ENCODE measurements around the gene ERO1B. TPM values are rescaled to one million over a fixed set of nuclear protein-coding genes. Genes with fewer than 3 reads are reported as not detected.
"Not testable (repeated sequence)": the region's sequence is repeated elsewhere in the genome, so short reads cannot be mapped to it uniquely, and the experiment has no call there.

ERO1B gene, protein sequence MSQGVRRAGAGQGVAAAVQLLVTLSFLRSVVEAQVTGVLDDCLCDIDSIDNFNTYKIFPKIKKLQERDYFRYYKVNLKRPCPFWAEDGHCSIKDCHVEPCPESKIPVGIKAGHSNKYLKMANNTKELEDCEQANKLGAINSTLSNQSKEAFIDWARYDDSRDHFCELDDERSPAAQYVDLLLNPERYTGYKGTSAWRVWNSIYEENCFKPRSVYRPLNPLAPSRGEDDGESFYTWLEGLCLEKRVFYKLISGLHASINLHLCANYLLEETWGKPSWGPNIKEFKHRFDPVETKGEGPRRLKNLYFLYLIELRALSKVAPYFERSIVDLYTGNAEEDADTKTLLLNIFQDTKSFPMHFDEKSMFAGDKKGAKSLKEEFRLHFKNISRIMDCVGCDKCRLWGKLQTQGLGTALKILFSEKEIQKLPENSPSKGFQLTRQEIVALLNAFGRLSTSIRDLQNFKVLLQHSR
- total RNA-seq, result 10 to 100 TPM; 14.7 to 17.8 (median 16.5) TPM
- total RNA-seq (2013), result 14.9 TPM

- peak within 1 kb of the TSS; percentile 91 for H3K4me3 ChIP-seq (ENCODE audit: low read length)
- Mint-ChIP-seq H3K4me3 (peak within 1 kb of the TSS; percentile 57), H3K9me3 (no peaks in the 10 kb centered on the region), H3K27ac (peak within 1 kb of the TSS; percentile 74 to 92), H3K36me3 (no peaks in the 10 kb centered on the region), H3K4me1 (peaks cover 11 to 23% of the 10 kb centered on the region in 2 donors), H3K27me3 (ENCODE audit: low read depth in 2 of 2) (peaks cover 18 to 23% of the 10 kb centered on the region in 2 donors)
- ATAC-seq, result peak; percentile 91 to 99 (median 94)
- peak within 1 kb of the TSS; percentile 82 for H3K27ac ChIP-seq (ENCODE audit: low read length)
- H3K9me3 ChIP-seq (ENCODE audit: control insufficient read depth, insufficient read depth, low read length), result no peaks in the 10 kb centered on the region
- intact Hi-C loops (cut with micrococcal nuclease), result loop anchor here (1.0 to 10.0 kb wide), 6 partner anchors 113 to 777 kb away; partner anchors contain the start of genes B3GALNT2, EDARADD, GPR137B and LYST
- TF ChIP-seq CTCF (IDR thresholded peaks at IDR 0.05), result no peak
- peaks cover 12% of the 10 kb centered on the region for H3K4me1 ChIP-seq (ENCODE audit: control insufficient read depth, insufficient read depth, low read length)
- peak; percentile 99 for DNase-seq
- WGBS (ENCODE audit: insufficient coverage), result under 1% methylated on average over 81 of the region's 81 CpGs
- no peaks in the 10 kb centered on the region for H3K36me3 ChIP-seq (ENCODE audit: control insufficient read depth, insufficient read depth, low read length)
- peaks cover 4% of the 10 kb centered on the region for H3K27me3 ChIP-seq (ENCODE audit: control insufficient read depth, insufficient read depth, low read length)
Measured at GRCh38 chr1:236281654-236282424, at the start of gene ERO1B. Gene ERO1B (minus strand): TSS chr1:236281958. CDS start chr1:236281783, 175 bp downstream.

DNA sequence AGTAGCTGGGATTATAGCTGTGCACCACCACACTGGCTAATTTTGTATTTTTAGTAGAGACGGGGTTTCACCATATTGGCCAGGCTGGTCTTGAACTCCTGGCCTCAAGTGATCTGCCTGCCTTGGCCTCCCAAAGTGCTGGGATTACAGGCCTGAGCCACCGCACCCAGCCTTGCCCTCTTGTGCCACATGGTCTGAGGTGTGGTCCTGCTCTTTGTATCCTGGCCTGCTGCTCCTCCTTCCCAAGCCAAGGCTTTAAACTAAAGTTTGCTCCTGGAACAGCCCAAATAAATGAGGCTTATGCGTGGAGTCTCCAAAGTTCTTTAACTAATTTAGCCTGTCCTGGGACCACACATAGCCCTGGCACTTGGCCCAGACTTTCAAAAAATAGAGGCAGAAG is 49.7 kb upstream of the ERO1B start:
- H3K4me1 Mint-ChIP-seq; H3K4me3 ChIP-seq (ENCODE audit: low read length); H3K4me3 Mint-ChIP-seq; DNase-seq; H3K36me3 Mint-ChIP-seq; H3K9me3 Mint-ChIP-seq; H3K27me3 Mint-ChIP-seq (ENCODE audit: low read depth in 2 of 2); H3K27ac ChIP-seq (ENCODE audit: low read length); H3K4me1 ChIP-seq (ENCODE audit: control insufficient read depth, insufficient read depth, low read length); intact Hi-C loops (cut with micrococcal nuclease); H3K27ac Mint-ChIP-seq; H3K9me3 ChIP-seq (ENCODE audit: control insufficient read depth, insufficient read depth, low read length); H3K27me3 ChIP-seq (ENCODE audit: control insufficient read depth, insufficient read depth, low read length); ATAC-seq; H3K36me3 ChIP-seq (ENCODE audit: control insufficient read depth, insufficient read depth, low read length): not testable (repeated sequence)
- WGBS (ENCODE audit: insufficient coverage), result 96% methylated on average over 3 of the region's 3 CpGs

DNA sequence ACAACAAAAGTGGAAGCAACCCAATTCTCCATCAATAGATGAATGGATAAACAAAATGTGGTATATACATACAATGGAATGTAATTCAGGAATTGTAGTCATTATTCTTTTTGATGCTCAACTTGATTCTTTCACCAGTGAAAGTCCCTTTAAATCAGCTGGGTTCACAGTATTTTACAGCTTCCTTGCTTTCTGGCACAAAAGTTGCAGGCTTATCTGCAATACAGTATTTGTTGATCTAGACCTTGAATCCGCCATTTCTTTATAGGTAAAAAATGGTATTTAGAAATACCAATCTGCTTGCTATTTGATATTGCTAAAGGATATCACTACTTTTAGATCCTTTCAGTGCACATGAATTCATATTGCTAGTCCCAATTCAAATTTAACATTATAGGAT is 44.7 kb upstream of the ERO1B start:
- Mint-ChIP-seq H3K36me3 (peaks cover 22% of the 10 kb centered on the region), H3K9me3 (peaks cover 8 to 19% of the 10 kb centered on the region in 2 donors), H3K4me1 (no peaks in the 10 kb centered on the region), H3K4me3 (no peak overlapping the region), H3K27ac (no peak overlapping the region), H3K27me3 (ENCODE audit: low read depth in 2 of 2) (peaks cover 6 to 8% of the 10 kb centered on the region in 2 donors)
- intact Hi-C loops (cut with micrococcal nuclease), result no loop called here
- H3K27ac ChIP-seq (ENCODE audit: low read length), result no peak overlapping the region
- WGBS (ENCODE audit: insufficient coverage), result no CpG with 5 or more reads among the region's 1 CpG
- DNase-seq (no peak), ATAC-seq (no peak)
- H3K36me3 ChIP-seq (ENCODE audit: control insufficient read depth, insufficient read depth, low read length), result no peaks in the 10 kb centered on the region
- no peak for TF ChIP-seq CTCF (IDR thresholded peaks at IDR 0.05)
- H3K27me3 ChIP-seq (ENCODE audit: control insufficient read depth, insufficient read depth, low read length), result no peaks in the 10 kb centered on the region
- H3K9me3 ChIP-seq (ENCODE audit: control insufficient read depth, insufficient read depth, low read length), result peaks cover 6% of the 10 kb centered on the region
- H3K4me3 ChIP-seq (ENCODE audit: low read length), result no peak overlapping the region
- no peaks in the 10 kb centered on the region for H3K4me1 ChIP-seq (ENCODE audit: control insufficient read depth, insufficient read depth, low read length)

DNA sequence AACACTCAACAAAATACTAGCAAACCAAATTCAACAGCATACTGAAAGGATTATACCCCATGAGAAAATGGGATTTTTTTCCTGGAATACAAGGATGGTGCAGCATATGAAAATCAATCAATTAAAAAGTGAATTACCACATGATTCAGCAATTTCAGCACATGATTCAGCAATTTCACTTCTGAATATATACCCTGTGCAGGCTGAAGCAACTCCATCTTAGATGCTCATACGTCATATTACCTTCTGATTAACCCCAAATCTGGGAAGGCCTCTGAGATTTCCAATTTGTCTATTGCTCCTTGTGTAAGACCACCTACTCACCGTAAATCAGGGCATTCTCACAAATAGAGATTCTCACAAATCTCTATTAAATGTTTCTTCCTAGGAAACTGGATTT is 43.8 kb upstream of the ERO1B start:
- H3K36me3 ChIP-seq (ENCODE audit: control insufficient read depth, insufficient read depth, low read length), result no peaks in the 10 kb centered on the region
- H3K36me3 Mint-ChIP-seq, result peaks cover 30% of the 10 kb centered on the region
- no peak for DNase-seq
- peaks cover 8 to 14% of the 10 kb centered on the region in 2 donors for H3K27me3 Mint-ChIP-seq (ENCODE audit: low read depth in 2 of 2)
- H3K4me1 Mint-ChIP-seq, result no peaks in the 10 kb centered on the region
- no peak overlapping the region for H3K27ac Mint-ChIP-seq
- H3K4me3 ChIP-seq (ENCODE audit: low read length), result no peak overlapping the region
- TF ChIP-seq CTCF (IDR thresholded peaks at IDR 0.05), result no peak
- ATAC-seq, result no peak
- H3K9me3 Mint-ChIP-seq, result peaks cover 10 to 19% of the 10 kb centered on the region in 2 donors
- H3K4me1 ChIP-seq (ENCODE audit: control insufficient read depth, insufficient read depth, low read length), result no peaks in the 10 kb centered on the region
- intact Hi-C loops (cut with micrococcal nuclease), result no loop called here
- WGBS (ENCODE audit: insufficient coverage), result 91% methylated on average over 2 of the region's 2 CpGs
- H3K27ac ChIP-seq (ENCODE audit: low read length), result no peak overlapping the region
- no peak overlapping the region for H3K4me3 Mint-ChIP-seq
- peaks cover 6% of the 10 kb centered on the region for H3K9me3 ChIP-seq (ENCODE audit: control insufficient read depth, insufficient read depth, low read length)
- no peaks in the 10 kb centered on the region for H3K27me3 ChIP-seq (ENCODE audit: control insufficient read depth, insufficient read depth, low read length)
